AG09309 (cell line): ENCODE measurements around the gene CYP19A1.

Source experiments
- DNase-seq: peaks from one replicate; pipeline ENCODE4 v3.0.0-alpha.2; 2010; ENCODE audit warnings: low read depth
- H3K4me3 ChIP-seq: 2 replicates; pipeline ENCODE4 v1.5.1; 2011; ENCODE audit warnings: mild to moderate bottlenecking, low read depth, low read length, moderate library complexity; ENCODE audit not compliant: control insufficient read depth
- CTCF ChIP-seq: IDR thresholded peaks from 2 replicates; pipeline ENCODE4 v1.5.1; 2011; ENCODE audit warnings: mild to moderate bottlenecking, low read depth, low read length, inconsistent platforms; ENCODE audit not compliant: insufficient read depth, control insufficient read depth; ENCODE audit errors: missing control alignments

The CYP19A1 gene

GRCh38 chr15:51342227-51342999 lies 4.0 kb upstream of the CYP19A1 start:
- DNase-seq: no peak
- peak overlapping the region; percentile 38 for H3K4me3 ChIP-seq
- no peak for TF ChIP-seq CTCF

- H3K4me3 ChIP-seq: peak within 1 kb of the TSS; percentile 38
- no peak for TF ChIP-seq CTCF
- DNase-seq: no peak
Observed at GRCh38 chr15:51341366-51342226, 3.2 kb upstream of the CYP19A1 start, which contains the start of gene GLDN. TSS of gene GLDN (plus strand) at chr15:51341655. CDS start at chr15:51341685, 30 bp downstream.

GRCh38 chr15:51335538-51336410 lies 2.6 kb downstream of the CYP19A1 start:
- H3K4me3 ChIP-seq: no peak overlapping the region
- DNase-seq: no peak
- no peak for TF ChIP-seq CTCF

- no peak for DNase-seq
- no peak overlapping the region for H3K4me3 ChIP-seq
- TF ChIP-seq CTCF: no peak
Observed at GRCh38 chr15:51335087-51335486, 3.3 kb downstream of the CYP19A1 start.

- DNase-seq: no peak
- no peak overlapping the region for H3K4me3 ChIP-seq
- TF ChIP-seq CTCF: no peak
Observed at GRCh38 chr15:51334011-51334451, 4.4 kb downstream of the CYP19A1 start.

- TF ChIP-seq CTCF: no peak
- no peak overlapping the region for H3K4me3 ChIP-seq
- no peak for DNase-seq
Observed at GRCh38 chr15:51333571-51333970, 4.8 kb downstream of the CYP19A1 start.
